T-helper 2 cell treated with Interferon-gamma antibody and Interleukin-4, amounts not matched to agents 5 μg/mL and 100 μg/mL, for 36 hours (primary cell): ENCODE results near the gene HECW1.
"Not testable (repeated sequence)": the region's sequence is repeated elsewhere in the genome, so short reads cannot be mapped to it uniquely, and the experiment has no call there.

Experiments
- DNase-seq: peaks from one replicate; pipeline ENCODE4 v3.0.0; 2021; ENCODE audit warnings: low spot score
- H3K27ac Mint-ChIP-seq: one replicate; pipeline ENCODE4 v1.8.0; 2021; ENCODE audit warnings: mild to moderate bottlenecking, mixed read lengths
- H3K27me3 Mint-ChIP-seq: one replicate; pipeline ENCODE4 v1.8.0; 2021; ENCODE audit warnings: low read depth, mixed read lengths
- H3K36me3 Mint-ChIP-seq: one replicate; pipeline ENCODE4 v1.8.0; 2021; ENCODE audit warnings: low read depth, mixed read lengths
- H3K4me1 Mint-ChIP-seq: one replicate; pipeline ENCODE4 v1.8.0; 2021; ENCODE audit warnings: low read depth, mixed read lengths
- H3K4me3 Mint-ChIP-seq: one replicate; pipeline ENCODE4 v1.8.0; 2022; ENCODE audit warnings: mild to moderate bottlenecking, moderate library complexity, mixed read lengths
- H3K9me3 Mint-ChIP-seq: one replicate; pipeline ENCODE4 v1.8.0; 2021; ENCODE audit warnings: mixed read lengths

HECW1 gene

DNA sequence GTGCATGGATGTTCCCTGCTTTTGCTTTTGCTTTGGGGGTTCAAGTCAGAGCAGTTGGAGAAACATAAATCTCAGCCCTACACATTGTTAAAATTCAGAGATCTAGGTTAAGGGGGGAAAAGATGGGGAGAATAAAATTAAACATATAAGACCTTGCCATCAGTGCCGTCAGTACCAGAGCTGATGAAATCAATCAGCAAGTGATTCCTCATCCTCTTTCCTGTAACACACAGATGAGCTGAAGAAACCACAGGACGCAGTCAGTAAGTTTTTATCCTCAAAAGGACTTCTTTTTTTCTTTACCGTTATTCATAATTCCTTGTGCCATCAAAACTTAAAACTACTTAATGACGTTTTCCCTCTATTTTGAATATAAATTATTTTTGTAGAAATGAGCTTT, 5.9 kb downstream of the HECW1 start:
- Mint-ChIP-seq H3K36me3 (no peaks in the 10 kb centered on the region), H3K4me1 (no peaks in the 10 kb centered on the region), H3K4me3 (no peak overlapping the region), H3K9me3 (no peaks in the 10 kb centered on the region), H3K27ac (no peak overlapping the region), H3K27me3 (peaks cover 46% of the 10 kb centered on the region)
- no peak for DNase-seq

- peaks cover 40% of the 10 kb centered on the region for H3K27me3 Mint-ChIP-seq
- H3K27ac Mint-ChIP-seq = no peak overlapping the region
- H3K4me3 Mint-ChIP-seq = no peak overlapping the region
- no peaks in the 10 kb centered on the region for H3K9me3 Mint-ChIP-seq
- H3K36me3 Mint-ChIP-seq = no peaks in the 10 kb centered on the region
- DNase-seq = no peak
- H3K4me1 Mint-ChIP-seq = no peaks in the 10 kb centered on the region
Observed at GRCh38 chr7:43119371-43120075, 7.1 kb downstream of the HECW1 start.

DNA sequence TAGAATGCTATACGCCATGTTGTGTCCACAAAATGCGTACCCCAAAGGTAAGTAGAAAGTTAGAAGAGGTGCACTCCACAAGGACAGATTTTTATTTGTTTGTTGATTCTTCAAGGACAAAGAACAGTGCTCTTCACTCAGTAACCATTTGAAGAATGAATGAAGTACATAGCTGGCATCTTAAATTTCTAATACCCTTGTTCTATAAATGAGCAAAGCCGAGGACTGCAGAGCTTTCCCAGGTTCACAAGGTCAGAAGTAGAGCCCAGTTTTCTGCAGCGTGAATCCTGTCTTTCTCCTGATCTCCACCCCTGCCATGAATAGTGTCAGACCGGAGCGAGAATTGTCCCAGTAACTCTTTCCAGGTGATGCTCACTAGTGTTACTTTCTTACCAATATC, 9.5 kb downstream of the HECW1 start:
- DNase-seq = no peak
- Mint-ChIP-seq H3K4me1 (no peaks in the 10 kb centered on the region), H3K36me3 (no peaks in the 10 kb centered on the region), H3K9me3 (no peaks in the 10 kb centered on the region), H3K27me3 (peaks cover 18% of the 10 kb centered on the region), H3K27ac (no peak overlapping the region), H3K4me3 (no peak overlapping the region)

- H3K4me3 Mint-ChIP-seq = no peak overlapping the region
- peaks cover 7% of the 10 kb centered on the region for H3K27me3 Mint-ChIP-seq
- DNase-seq = no peak
- H3K27ac Mint-ChIP-seq = no peak overlapping the region
- no peaks in the 10 kb centered on the region for H3K4me1 Mint-ChIP-seq
- H3K9me3 Mint-ChIP-seq = no peaks in the 10 kb centered on the region
- no peaks in the 10 kb centered on the region for H3K36me3 Mint-ChIP-seq
Observed at GRCh38 chr7:43123457-43123856, 11.0 kb downstream of the HECW1 start.

DNA sequence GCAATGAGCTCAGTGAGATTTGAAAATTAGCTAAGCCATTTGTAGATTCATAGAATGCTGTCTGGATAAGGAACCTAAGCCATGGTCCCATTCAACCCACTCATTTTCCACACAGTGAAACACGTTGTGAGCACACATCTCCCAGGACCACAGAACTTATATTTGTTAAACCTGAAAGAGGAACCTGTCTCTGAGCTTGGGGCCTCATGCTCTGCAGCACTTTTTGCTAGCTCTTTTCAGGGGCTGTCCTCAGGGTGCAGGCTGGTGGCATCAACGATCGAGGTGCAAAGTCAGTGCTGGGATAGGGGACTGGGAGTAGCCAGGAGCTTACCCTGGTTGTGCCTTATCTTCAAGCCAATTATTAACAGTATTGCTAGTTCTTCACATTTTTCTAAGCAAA, 11.9 kb downstream of the HECW1 start:
- Mint-ChIP-seq H3K36me3 (no peaks in the 10 kb centered on the region), H3K27me3 (peaks cover 7% of the 10 kb centered on the region), H3K27ac (no peak overlapping the region), H3K4me3 (no peak overlapping the region), H3K4me1 (no peaks in the 10 kb centered on the region), H3K9me3 (no peaks in the 10 kb centered on the region)
- no peak for DNase-seq

DNA sequence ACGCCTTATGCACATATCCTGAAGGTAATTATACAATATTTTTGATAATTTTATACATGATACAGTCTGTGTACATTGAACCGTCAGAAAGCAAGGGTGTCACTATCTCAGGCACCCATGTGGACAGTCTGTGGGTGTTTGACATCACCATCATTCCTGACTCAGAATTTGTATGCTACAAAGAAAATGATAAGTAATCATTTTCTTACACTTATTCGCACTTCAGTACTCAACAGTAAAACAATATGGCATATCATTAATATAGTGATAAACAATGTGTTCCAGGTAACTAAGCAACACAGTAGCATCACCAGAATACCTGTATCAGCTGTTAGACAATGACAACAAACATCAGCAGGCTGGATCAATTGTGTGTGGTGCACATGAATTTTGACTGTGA, 17.9 kb downstream of the HECW1 start:
- no peak overlapping the region for H3K4me3 Mint-ChIP-seq
- no peaks in the 10 kb centered on the region for H3K4me1 Mint-ChIP-seq
- DNase-seq = no peak
- H3K36me3 Mint-ChIP-seq = no peaks in the 10 kb centered on the region
- peaks cover 5% of the 10 kb centered on the region for H3K27me3 Mint-ChIP-seq
- no peak overlapping the region for H3K27ac Mint-ChIP-seq
- H3K9me3 Mint-ChIP-seq = no peaks in the 10 kb centered on the region

- no peak overlapping the region for H3K27ac Mint-ChIP-seq
- no peaks in the 10 kb centered on the region for H3K4me1 Mint-ChIP-seq
- H3K36me3 Mint-ChIP-seq = no peaks in the 10 kb centered on the region
- H3K27me3 Mint-ChIP-seq = peaks cover 7% of the 10 kb centered on the region
- no peak for DNase-seq
- H3K9me3 Mint-ChIP-seq = no peaks in the 10 kb centered on the region
- no peak overlapping the region for H3K4me3 Mint-ChIP-seq
Observed at GRCh38 chr7:43135129-43135528, 22.7 kb downstream of the HECW1 start.

GRCh38 chr7:43136064-43136463, 23.6 kb downstream of the HECW1 start:
- H3K36me3 Mint-ChIP-seq = no peaks in the 10 kb centered on the region

DNA sequence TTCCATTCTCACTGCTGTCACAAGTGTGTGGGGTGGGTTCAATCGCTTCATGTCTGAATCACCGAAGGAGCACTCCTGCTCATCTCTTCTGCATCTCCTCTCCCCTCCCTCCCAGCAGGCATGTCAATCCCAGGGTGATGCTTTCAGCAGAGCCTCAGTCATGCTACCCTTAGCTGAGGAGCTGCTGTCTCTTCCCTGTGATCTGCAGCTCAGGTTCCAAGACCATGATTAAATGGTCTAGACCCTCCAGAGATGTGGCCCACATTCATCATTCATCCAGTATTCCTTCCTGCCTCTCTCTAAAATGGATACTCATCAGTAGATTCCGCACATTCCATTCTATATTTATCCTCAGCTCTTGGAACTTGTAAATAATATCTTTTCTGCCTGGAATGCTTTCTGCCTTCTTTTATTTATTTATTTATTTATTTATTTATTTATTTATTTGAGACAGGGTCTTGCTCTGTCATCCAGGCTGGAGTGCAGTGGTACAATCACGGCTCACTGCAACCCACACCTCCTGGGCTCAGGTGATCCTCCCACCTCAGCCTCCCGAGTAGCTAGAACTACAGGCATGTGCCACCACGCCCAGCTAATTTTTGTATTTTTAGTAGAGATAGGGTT, 24.8 kb downstream of the HECW1 start:
- not testable (repeated sequence) for H3K4me1 Mint-ChIP-seq, H3K27me3 Mint-ChIP-seq

More at GRCh38 chr7:43136064-43136463, 23.6 kb downstream of the HECW1 start:
- Mint-ChIP-seq H3K27me3 (peaks cover 7% of the 10 kb centered on the region), H3K27ac (no peak overlapping the region), H3K9me3 (no peaks in the 10 kb centered on the region), H3K4me3 (no peak overlapping the region), H3K4me1 (no peaks in the 10 kb centered on the region)
- no peak for DNase-seq

DNA sequence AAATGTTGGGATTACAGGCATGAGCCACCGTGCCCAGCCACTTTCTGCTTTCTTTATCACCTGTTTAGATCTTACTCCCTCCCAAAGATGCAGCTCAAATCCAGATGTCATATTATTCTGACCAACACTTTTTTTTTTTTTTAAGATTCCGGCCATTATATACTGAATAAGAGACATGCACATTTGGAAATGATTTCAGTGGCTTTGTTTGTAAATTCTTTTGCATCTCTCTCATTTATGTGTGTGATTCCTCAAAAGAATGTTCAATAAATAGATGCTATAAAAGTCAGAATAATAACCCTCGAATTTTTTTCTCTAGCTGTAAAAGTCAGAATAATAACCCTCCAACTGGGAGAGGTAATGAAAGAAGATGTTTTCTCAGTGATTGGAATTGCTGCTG, 25.4 kb downstream of the HECW1 start:
- Mint-ChIP-seq H3K27me3 (peaks cover 7% of the 10 kb centered on the region), H3K4me3 (no peak overlapping the region), H3K36me3 (no peaks in the 10 kb centered on the region), H3K9me3 (no peaks in the 10 kb centered on the region), H3K27ac (no peak overlapping the region), H3K4me1 (no peaks in the 10 kb centered on the region)
- DNase-seq = no peak

More for the DNA sequence above, 24.8 kb downstream of the HECW1 start:
- H3K36me3 Mint-ChIP-seq, H3K4me3 Mint-ChIP-seq, DNase-seq, H3K9me3 Mint-ChIP-seq, H3K27ac Mint-ChIP-seq: not testable (repeated sequence)

DNA sequence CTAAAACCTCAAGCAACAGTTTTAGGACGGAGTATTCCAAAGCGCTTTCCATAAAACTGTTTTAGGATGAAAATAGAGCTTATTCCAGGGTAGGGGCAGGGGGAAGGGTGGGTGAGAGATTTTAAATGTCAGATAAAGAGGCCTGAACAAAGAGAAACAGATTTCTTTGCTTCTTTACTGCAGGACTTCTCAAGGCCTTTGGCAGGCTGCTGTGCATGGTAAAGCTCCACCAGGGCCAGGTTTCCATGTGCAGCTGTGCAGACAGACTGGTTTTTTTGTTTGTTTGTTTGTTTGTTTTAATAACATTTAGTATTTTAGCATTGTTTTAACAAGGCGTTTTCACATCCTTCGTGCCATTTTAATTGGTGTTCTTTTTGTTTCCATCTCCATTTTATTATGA, 26.3 kb downstream of the HECW1 start:
- Mint-ChIP-seq H3K27me3 (peaks cover 7% of the 10 kb centered on the region), H3K9me3 (no peaks in the 10 kb centered on the region), H3K4me1 (no peaks in the 10 kb centered on the region), H3K27ac (no peak overlapping the region), H3K4me3 (no peak overlapping the region), H3K36me3 (no peaks in the 10 kb centered on the region)
- DNase-seq = no peak

- no peak overlapping the region for H3K4me3 Mint-ChIP-seq
- H3K9me3 Mint-ChIP-seq = no peaks in the 10 kb centered on the region
- DNase-seq = no peak
- peaks cover 7% of the 10 kb centered on the region for H3K27me3 Mint-ChIP-seq
- H3K4me1 Mint-ChIP-seq = no peaks in the 10 kb centered on the region
- H3K27ac Mint-ChIP-seq = no peak overlapping the region
- H3K36me3 Mint-ChIP-seq = no peaks in the 10 kb centered on the region
Observed at GRCh38 chr7:43139137-43139536, 26.7 kb downstream of the HECW1 start.

DNA sequence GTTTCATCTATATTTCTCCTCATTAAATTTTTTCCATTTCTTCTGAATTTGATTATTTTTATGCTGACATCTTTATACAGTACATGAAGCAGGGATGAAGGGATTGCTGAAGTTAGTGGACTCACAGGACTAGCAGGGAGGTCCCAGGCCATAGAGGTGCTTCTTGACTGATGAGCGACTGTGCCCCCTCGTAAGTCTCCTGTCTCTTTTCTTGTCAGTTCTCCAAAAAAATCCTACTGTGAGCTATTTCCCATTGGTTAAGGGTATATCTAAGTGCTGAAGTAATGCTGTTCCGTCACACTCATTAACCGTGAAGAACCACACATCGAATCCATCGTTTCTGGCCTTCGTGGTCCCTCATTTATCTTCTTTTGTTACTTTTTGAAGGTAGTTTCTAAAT, 27.7 kb downstream of the HECW1 start:
- Mint-ChIP-seq H3K27ac (no peak overlapping the region), H3K4me3 (no peak overlapping the region), H3K27me3 (peaks cover 4% of the 10 kb centered on the region), H3K4me1 (no peaks in the 10 kb centered on the region), H3K36me3 (no peaks in the 10 kb centered on the region), H3K9me3 (no peaks in the 10 kb centered on the region)
- no peak for DNase-seq

- Mint-ChIP-seq H3K36me3 (no peaks in the 10 kb centered on the region), H3K27ac (no peak overlapping the region), H3K4me3 (no peak overlapping the region), H3K27me3 (no peaks in the 10 kb centered on the region), H3K9me3 (no peaks in the 10 kb centered on the region), H3K4me1 (no peaks in the 10 kb centered on the region)
- DNase-seq = no peak
Observed at GRCh38 chr7:43141091-43141490, 28.6 kb downstream of the HECW1 start.

GRCh38 chr7:43142703-43143102, 30.3 kb downstream of the HECW1 start:
- Mint-ChIP-seq H3K9me3 (no peaks in the 10 kb centered on the region), H3K4me3 (no peak overlapping the region), H3K27ac (no peak overlapping the region), H3K4me1 (no peaks in the 10 kb centered on the region), H3K27me3 (peaks cover 2% of the 10 kb centered on the region), H3K36me3 (no peaks in the 10 kb centered on the region)
- no peak for DNase-seq
